HepG2 (cell line): ENCODE results near the gene THRSP. TPM values are rescaled to one million over a fixed set of nuclear protein-coding genes. Genes with fewer than 3 reads are reported as not detected.

Experiments used
- BCL3 ChIP-seq: sonication (generic); formaldehyde crosslinking; IDR thresholded peaks from 2 replicates; pipeline ENCODE4 v1.5.1; 2020; ENCODE audit warnings: mild to moderate bottlenecking, missing genetic modification reagents, moderate library complexity
- BORCS8-MEF2B ChIP-seq: sonication (generic); formaldehyde crosslinking; IDR thresholded peaks from 2 replicates; pipeline ENCODE4 v1.8.0; 2022; ENCODE audit warnings: mild to moderate bottlenecking, missing genetic modification reagents
- KAT8 ChIP-seq: IDR thresholded peaks from 2 replicates; pipeline ENCODE4 v1.6.1; 2016; ENCODE audit warnings: missing genetic modification reagents, missing compliant biosample characterization
- KDM3A ChIP-seq: IDR thresholded peaks from 2 replicates; pipeline ENCODE4 v1.6.1; 2018; ENCODE audit warnings: low read depth, missing compliant biosample characterization
- LBX2 ChIP-seq: sonication (generic); formaldehyde crosslinking; IDR thresholded peaks from 2 replicates; pipeline ENCODE4 v1.5.0; 2020; ENCODE audit warnings: missing genetic modification reagents, mild to moderate bottlenecking, borderline replicate concordance
- MAFK ChIP-seq, 2 experiments: IDR thresholded peaks in 1 of 2; conservative IDR thresholded peaks in 1 of 2; 2 replicates each; pipeline ENCODE4 v1.6.1; 2011; ENCODE audit warnings: improper control_type of control experiment in 2 of 2, low read length in 2 of 2
- NBN ChIP-seq: fragments of 450-650 bp; conservative IDR thresholded peaks from 2 replicates; pipeline ENCODE4 v1.6.1; 2017
- POGK ChIP-seq: sonication (generic); formaldehyde crosslinking; conservative IDR thresholded peaks from 2 replicates; pipeline ENCODE4 v1.8.0; 2022; ENCODE audit warnings: mild to moderate bottlenecking, moderate library complexity, missing genetic modification reagents
- SIX1 ChIP-seq: sonication (generic); formaldehyde crosslinking; IDR thresholded peaks from 2 replicates; pipeline ENCODE4 v1.4.0; 2020; ENCODE audit warnings: missing genetic modification reagents, borderline replicate concordance
- STAT6 ChIP-seq: sonication (generic); formaldehyde crosslinking; IDR thresholded peaks from 2 replicates; pipeline ENCODE4 v1.4.0; 2020; ENCODE audit warnings: missing genetic modification reagents, mild to moderate bottlenecking, borderline replicate concordance
- THAP9 ChIP-seq: sonication (generic); formaldehyde crosslinking; IDR thresholded peaks from 2 replicates; pipeline ENCODE4; 2020; ENCODE audit warnings: missing genetic modification reagents, mild to moderate bottlenecking, borderline replicate concordance
- TIGD3 ChIP-seq: sonication (generic); formaldehyde crosslinking; IDR thresholded peaks from 2 replicates; pipeline ENCODE4 v1.5.1; 2020; ENCODE audit warnings: mild to moderate bottlenecking, missing genetic modification reagents, borderline replicate concordance
- ZBTB1 ChIP-seq: sonication (generic); formaldehyde crosslinking; IDR thresholded peaks from 2 replicates; pipeline ENCODE4 v1.4.0; 2020; ENCODE audit warnings: missing genetic modification reagents, borderline replicate concordance
- ZBTB33 ChIP-seq: sonication (generic); formaldehyde crosslinking; IDR thresholded peaks from 2 replicates; pipeline ENCODE4 v1.4.0; 2020; ENCODE audit warnings: missing genetic modification reagents
- ZBTB7B ChIP-seq: sonication (generic); formaldehyde crosslinking; IDR thresholded peaks from 2 replicates; pipeline ENCODE4 v1.4.0; 2020; ENCODE audit warnings: missing genetic modification reagents
- ZNF781 ChIP-seq: sonication (generic); formaldehyde crosslinking; IDR thresholded peaks from 2 replicates; pipeline ENCODE4 v1.5.1; 2020; ENCODE audit warnings: borderline replicate concordance, mild to moderate bottlenecking, missing genetic modification reagents; ENCODE audit errors: not compliant biosample characterization
- ZNF879 ChIP-seq: sonication (generic); formaldehyde crosslinking; IDR thresholded peaks from 2 replicates; pipeline ENCODE4 v1.8.1; 2023; ENCODE audit warnings: missing genetic modification reagents
- polyA plus RNA-seq, 8 experiments: library from polyadenylated mRNA; depleted of rRNA in 3 of 8; stranded (reverse) in 7 of 8; unstranded in 1 of 8; fragments of >200 nt; fragmentation: Illumina TruSeq in 4 of 8; extraction: Trizol in 4 of 8; gene quantifications; 2 replicates each; pipeline versions ENCODE4 v1.2.1 to v1.2.3, GENCODE V29; 2011 to 2016; ENCODE audit warnings: low read depth in 4 of 8, missing spikeins in 1 of 8, mixed read lengths in 1 of 8; ENCODE audit not compliant: insufficient read depth in 1 of 8
- total RNA-seq, 5 experiments: library from RNA; depleted of rRNA; stranded (reverse); fragments of >200 nt; fragmentation: Illumina TruSeq; extraction: Trizol; gene quantifications; 2 replicates each; pipeline ENCODE4 v1.2.3, GENCODE V29; 2016; ENCODE audit warnings: low read depth in 1 of 5

The THRSP gene
- total and polyA plus RNA-seq, 2 of the 13 experiments (the other 11 are each of a cell fraction or from before 2014, with no cell fraction given): 0.13 to 0.58 TPM

GRCh38 chr11:78074756-78075155 is 11.1 kb downstream of the THRSP start (continued):
- no peak for TF ChIP-seq LBX2
- TF ChIP-seq ZNF781 (CRISPR knock-in tag): no peak
- no peak for TF ChIP-seq STAT6 (CRISPR knock-in tag)
- no peak for TF ChIP-seq POGK (CRISPR knock-in tag)
- TF ChIP-seq KAT8: no peak
- no peak for TF ChIP-seq NBN
- TF ChIP-seq ZBTB33 (CRISPR knock-in tag): 0 out of 2 replicates have a peak, but pooled peaks have one; percentile 10
- TF ChIP-seq SIX1 (CRISPR knock-in tag): no peak
- TF ChIP-seq ZBTB7B (CRISPR knock-in tag): 0 out of 2 replicates have a peak, but pooled peaks have one; percentile 26
- no peak for TF ChIP-seq BORCS8-MEF2B (CRISPR knock-in tag)
- TF ChIP-seq KDM3A (CRISPR knock-in tag): no peak
- TF ChIP-seq ZBTB1 (CRISPR knock-in tag): no peak
- no peak for TF ChIP-seq ZNF879 (CRISPR knock-in tag)
- no peak for TF ChIP-seq BCL3 (CRISPR knock-in tag)
- no peak for TF ChIP-seq THAP9 (CRISPR knock-in tag)
- TF ChIP-seq MAFK (conservative IDR thresholded peaks at IDR 0.05 in 1 of 2, IDR thresholded peaks at IDR 0.05 in 1 of 2; ENCODE audit: low read length in 2 of 2): peak in 1 of 2 experiments; percentile 20; a peak in 2 of 4 replicates
- no peak for TF ChIP-seq TIGD3 (CRISPR knock-in tag)
